ENCODE data around the gene LGI4.

DNA sequence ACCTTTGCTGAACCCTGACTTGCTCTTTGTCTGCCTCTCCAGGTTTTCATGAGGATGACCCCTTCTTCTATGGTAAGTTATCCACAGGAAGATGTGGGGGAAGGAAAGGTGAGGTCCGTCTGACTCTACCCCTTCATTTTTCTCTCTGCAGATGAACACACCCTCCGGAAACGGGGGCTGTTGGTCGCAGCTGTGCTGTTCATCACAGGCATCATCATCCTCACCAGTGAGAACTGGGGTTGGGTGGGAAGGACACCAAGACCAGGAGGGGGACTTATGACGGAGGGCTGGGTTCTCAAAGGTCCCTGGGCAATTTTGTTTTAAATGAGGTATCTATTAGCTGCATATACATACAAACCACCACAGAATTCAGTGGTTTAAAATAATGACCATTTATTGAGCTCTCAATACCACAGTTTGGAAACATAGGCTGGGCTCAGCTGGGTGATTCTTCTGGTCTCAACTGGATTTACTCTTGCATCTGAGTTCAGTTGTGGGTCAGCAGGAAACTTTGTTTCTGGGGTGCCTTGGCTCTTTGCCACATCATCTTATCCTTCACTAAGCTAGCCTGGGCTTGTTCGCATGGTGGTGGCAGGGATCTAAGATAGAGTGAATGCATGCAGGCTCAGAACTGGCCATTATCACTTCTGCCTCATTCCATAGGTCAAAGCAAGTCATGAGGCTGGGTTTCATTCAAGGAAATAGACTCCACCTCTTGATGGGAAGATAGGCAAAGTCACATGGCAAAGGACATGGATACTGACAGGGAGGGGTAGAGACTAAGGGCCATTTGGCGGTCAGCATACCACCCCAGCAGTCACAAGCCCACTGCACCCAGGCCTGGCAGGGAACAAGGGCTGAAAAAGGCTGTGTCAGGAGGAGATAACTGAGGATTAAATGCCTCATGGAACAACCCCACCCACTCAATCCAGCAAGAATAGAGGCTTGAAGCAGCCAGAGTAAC is 31.5 kb upstream of the LGI4 start:
- TF ChIP-seq, protein P1, sequence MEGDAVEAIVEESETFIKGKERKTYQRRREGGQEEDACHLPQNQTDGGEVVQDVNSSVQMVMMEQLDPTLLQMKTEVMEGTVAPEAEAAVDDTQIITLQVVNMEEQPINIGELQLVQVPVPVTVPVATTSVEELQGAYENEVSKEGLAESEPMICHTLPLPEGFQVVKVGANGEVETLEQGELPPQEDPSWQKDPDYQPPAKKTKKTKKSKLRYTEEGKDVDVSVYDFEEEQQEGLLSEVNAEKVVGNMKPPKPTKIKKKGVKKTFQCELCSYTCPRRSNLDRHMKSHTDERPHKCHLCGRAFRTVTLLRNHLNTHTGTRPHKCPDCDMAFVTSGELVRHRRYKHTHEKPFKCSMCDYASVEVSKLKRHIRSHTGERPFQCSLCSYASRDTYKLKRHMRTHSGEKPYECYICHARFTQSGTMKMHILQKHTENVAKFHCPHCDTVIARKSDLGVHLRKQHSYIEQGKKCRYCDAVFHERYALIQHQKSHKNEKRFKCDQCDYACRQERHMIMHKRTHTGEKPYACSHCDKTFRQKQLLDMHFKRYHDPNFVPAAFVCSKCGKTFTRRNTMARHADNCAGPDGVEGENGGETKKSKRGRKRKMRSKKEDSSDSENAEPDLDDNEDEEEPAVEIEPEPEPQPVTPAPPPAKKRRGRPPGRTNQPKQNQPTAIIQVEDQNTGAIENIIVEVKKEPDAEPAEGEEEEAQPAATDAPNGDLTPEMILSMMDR (IDR thresholded peaks at IDR 0.05), result no peak
- TF ChIP-seq POLR2A (IDR thresholded peaks at IDR 0.05), result no peak
